ENCODE data around the gene SLAIN2.

GRCh38 chr4:48360285-48361011 lies 19.1 kb downstream of the SLAIN2 start:
- TF ChIP-seq, protein P1, sequence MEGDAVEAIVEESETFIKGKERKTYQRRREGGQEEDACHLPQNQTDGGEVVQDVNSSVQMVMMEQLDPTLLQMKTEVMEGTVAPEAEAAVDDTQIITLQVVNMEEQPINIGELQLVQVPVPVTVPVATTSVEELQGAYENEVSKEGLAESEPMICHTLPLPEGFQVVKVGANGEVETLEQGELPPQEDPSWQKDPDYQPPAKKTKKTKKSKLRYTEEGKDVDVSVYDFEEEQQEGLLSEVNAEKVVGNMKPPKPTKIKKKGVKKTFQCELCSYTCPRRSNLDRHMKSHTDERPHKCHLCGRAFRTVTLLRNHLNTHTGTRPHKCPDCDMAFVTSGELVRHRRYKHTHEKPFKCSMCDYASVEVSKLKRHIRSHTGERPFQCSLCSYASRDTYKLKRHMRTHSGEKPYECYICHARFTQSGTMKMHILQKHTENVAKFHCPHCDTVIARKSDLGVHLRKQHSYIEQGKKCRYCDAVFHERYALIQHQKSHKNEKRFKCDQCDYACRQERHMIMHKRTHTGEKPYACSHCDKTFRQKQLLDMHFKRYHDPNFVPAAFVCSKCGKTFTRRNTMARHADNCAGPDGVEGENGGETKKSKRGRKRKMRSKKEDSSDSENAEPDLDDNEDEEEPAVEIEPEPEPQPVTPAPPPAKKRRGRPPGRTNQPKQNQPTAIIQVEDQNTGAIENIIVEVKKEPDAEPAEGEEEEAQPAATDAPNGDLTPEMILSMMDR (IDR thresholded peaks at IDR 0.05; ENCODE audit: low read depth, low read length, poor library complexity, severe bottlenecking): no peak
- TF ChIP-seq EZH2phosphoT487 (IDR thresholded peaks at IDR 0.05; ENCODE audit: borderline replicate concordance, low read length): no peak
